ENCODE results near the gene GGN.

DNA sequence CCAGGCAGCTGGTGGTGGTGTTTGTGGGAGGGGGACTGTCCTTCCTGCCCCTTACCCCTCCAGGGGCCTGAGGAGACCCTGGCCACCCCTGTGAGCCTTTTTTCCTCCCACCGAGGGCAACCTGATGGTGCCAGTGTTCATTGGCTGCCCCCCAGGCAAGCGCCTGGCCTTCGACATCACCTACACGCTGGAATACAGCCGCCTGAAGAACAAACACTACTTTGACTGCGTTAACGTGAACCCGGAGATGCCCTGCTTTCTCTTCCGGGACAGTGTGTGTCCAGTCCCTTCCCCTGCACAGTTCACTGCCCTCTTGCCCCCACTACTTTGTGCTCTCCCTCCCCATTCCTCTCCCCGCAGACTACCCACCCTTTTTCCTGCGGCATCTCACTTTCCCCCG lies 20.8 kb downstream of the GGN start:
- TF ChIP-seq POLR2A (IDR thresholded peaks at IDR 0.05) (no peak), EP300 (IDR thresholded peaks at IDR 0.05) (no peak)
- TF ChIP-seq, protein P1, sequence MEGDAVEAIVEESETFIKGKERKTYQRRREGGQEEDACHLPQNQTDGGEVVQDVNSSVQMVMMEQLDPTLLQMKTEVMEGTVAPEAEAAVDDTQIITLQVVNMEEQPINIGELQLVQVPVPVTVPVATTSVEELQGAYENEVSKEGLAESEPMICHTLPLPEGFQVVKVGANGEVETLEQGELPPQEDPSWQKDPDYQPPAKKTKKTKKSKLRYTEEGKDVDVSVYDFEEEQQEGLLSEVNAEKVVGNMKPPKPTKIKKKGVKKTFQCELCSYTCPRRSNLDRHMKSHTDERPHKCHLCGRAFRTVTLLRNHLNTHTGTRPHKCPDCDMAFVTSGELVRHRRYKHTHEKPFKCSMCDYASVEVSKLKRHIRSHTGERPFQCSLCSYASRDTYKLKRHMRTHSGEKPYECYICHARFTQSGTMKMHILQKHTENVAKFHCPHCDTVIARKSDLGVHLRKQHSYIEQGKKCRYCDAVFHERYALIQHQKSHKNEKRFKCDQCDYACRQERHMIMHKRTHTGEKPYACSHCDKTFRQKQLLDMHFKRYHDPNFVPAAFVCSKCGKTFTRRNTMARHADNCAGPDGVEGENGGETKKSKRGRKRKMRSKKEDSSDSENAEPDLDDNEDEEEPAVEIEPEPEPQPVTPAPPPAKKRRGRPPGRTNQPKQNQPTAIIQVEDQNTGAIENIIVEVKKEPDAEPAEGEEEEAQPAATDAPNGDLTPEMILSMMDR (IDR thresholded peaks at IDR 0.05): no peak

Data from tibial nerve (tissue), 4 donors.